ENCODE results near the gene HMG20A. TPM values are rescaled to one million over a fixed set of nuclear protein-coding genes. Genes with fewer than 3 reads are reported as not detected.

The HMG20A gene
- total RNA-seq, 4 donors from 2014 or later = 39.6 to 65.1 (median 49.7) TPM

DNA sequence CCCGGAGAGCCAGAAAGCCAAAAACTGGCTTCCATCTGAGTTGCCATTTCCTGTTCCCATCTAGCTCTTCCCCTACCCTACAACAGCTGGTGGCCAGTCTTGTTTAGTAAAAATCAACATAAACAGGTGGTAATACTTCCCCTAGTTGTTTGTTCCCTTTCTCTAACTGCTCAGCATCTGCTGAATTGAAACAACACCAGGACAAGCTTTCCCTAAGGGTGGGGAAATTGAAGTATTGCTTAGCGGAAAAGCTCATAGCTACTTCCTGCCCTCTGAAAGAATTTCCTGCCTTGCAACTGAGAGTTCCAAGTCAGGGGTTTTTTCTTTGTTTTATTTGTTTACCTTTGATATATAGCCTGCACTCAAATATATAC lies 66.8 kb downstream of the HMG20A start:
- peaks cover 0 to 35% (median 0%) of the 10 kb centered on the region in 3 donors for H3K36me3 ChIP-seq
- peaks cover 0 to 29% (median 0%) of the 10 kb centered on the region in 4 donors for H3K4me1 ChIP-seq
- TF ChIP-seq, protein P1, sequence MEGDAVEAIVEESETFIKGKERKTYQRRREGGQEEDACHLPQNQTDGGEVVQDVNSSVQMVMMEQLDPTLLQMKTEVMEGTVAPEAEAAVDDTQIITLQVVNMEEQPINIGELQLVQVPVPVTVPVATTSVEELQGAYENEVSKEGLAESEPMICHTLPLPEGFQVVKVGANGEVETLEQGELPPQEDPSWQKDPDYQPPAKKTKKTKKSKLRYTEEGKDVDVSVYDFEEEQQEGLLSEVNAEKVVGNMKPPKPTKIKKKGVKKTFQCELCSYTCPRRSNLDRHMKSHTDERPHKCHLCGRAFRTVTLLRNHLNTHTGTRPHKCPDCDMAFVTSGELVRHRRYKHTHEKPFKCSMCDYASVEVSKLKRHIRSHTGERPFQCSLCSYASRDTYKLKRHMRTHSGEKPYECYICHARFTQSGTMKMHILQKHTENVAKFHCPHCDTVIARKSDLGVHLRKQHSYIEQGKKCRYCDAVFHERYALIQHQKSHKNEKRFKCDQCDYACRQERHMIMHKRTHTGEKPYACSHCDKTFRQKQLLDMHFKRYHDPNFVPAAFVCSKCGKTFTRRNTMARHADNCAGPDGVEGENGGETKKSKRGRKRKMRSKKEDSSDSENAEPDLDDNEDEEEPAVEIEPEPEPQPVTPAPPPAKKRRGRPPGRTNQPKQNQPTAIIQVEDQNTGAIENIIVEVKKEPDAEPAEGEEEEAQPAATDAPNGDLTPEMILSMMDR (IDR thresholded peaks at IDR 0.05) = no peak
- TF ChIP-seq POLR2A (IDR thresholded peaks at IDR 0.05) (no peak), EP300 (IDR thresholded peaks at IDR 0.05) (no peak)
- no peaks in the 10 kb centered on the region for H3K9me3 ChIP-seq
- peak overlapping the region in 1 of 4 donors; percentile 48 for H3K27ac ChIP-seq
- no peak for DNase-seq (ENCODE audit: low spot score in 2 of 2)
- no peaks in the 10 kb centered on the region for H3K27me3 ChIP-seq
- H3K4me3 ChIP-seq = no peak overlapping the region
- 52 to 57% methylated on average over 2 of the region's 2 CpGs for WGBS, 2 donors

DNA sequence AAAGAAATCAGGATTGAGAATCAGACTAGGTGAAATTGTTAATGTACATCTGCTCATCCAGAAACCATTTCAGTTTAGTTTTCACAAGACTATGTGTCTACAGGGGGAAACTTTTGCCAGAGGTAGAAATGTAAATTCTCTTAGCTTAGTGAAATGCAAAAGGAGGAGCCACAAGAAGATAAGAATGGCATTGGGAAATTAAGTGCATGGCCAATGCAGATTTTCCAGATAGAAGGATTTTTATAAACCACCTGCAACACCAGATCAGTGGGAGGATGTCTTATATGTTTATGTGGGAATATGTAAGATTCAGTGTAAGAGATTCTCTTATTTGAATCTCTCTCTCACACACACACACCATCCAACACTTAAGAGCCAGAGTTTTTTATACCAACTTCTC lies 67.2 kb downstream of the HMG20A start:
- DNase-seq (ENCODE audit: low spot score in 2 of 2) = no peak
- Histone ChIP-seq H3K4me3 (no peak overlapping the region), H3K9me3 (no peaks in the 10 kb centered on the region), H3K27me3 (no peaks in the 10 kb centered on the region), H3K4me1 (peaks cover 0 to 25% (median 0%) of the 10 kb centered on the region in 4 donors), H3K27ac (no peak overlapping the region), H3K36me3 (peaks cover 0 to 34% (median 0%) of the 10 kb centered on the region in 3 donors)
- TF ChIP-seq EP300 (IDR thresholded peaks at IDR 0.05) = no peak
- TF ChIP-seq, protein P1 (IDR thresholded peaks at IDR 0.05) = no peak
- no peak for TF ChIP-seq POLR2A (IDR thresholded peaks at IDR 0.05)

DNA sequence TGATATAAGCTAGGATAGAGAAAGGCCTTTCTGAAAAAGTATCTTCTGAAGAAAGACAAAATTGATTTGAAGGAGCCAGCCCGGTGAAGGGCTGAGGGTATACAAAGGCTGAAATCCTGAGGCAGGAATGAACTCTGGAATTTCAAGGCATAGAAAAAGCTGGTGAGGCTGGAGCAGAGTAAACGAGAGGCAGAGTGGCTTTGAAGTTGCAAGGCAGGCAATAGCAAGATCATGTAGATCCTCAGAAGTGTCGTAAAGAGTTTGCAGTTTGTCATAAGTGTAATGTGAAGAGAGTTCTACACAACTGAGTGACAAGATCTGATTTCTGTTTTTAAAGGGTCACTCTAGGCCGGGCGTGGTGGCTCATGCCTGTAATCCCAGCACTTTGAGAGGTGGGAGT lies 69.0 kb downstream of the HMG20A start:
- Histone ChIP-seq H3K4me1 (peaks cover 0 to 27% (median 4%) of the 10 kb centered on the region in 4 donors), H3K36me3 (peaks cover 0 to 16% (median 0%) of the 10 kb centered on the region in 3 donors), H3K9me3 (no peaks in the 10 kb centered on the region), H3K4me3 (no peak overlapping the region), H3K27me3 (no peaks in the 10 kb centered on the region), H3K27ac (no peak overlapping the region)
- 81 to 89% methylated on average over 5 of the region's 5 CpGs for WGBS, 2 donors
- TF ChIP-seq, protein P1 (IDR thresholded peaks at IDR 0.05) = no peak
- TF ChIP-seq POLR2A (IDR thresholded peaks at IDR 0.05) (no peak), EP300 (IDR thresholded peaks at IDR 0.05) (no peak)
- DNase-seq (ENCODE audit: low spot score in 2 of 2) = no peak

DNA sequence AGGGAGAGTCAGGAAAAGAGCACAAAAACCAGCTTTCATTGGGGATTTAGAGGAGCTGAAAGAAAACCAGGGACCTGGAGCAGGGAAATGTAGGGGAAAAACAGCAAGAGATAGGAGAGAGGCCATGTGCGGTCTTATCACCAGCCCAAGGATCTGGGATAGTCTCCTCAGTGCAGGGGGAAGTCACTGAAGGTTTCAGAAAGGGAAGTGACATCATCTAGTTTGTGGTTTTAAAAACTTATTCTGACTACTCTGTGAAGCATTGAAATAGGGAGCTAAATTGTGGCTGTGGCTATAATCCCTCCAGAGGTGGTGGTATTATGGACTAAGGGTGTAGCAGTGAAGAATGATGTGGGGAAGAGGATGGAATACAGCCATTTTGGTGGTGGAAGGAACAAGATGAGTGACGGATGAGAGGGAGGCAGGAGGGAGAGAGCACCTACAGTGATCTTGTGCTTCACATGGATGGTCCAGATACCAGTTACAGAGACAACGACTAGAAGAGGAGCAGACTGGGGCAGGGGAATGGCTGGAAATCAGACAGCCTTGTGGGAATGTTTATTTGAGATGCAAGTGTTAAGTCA lies 72.7 kb downstream of the HMG20A start:
- peak overlapping the region in 1 of 4 donors; percentile 28 for H3K27ac ChIP-seq
- no peaks in the 10 kb centered on the region for H3K9me3 ChIP-seq
- WGBS, 2 donors = 73 to 79% methylated on average over 3 of the region's 3 CpGs
- H3K4me3 ChIP-seq = no peak overlapping the region
- H3K4me1 ChIP-seq = peaks cover 9 to 49% (median 33%) of the 10 kb centered on the region in 4 donors
- TF ChIP-seq EP300 (IDR thresholded peaks at IDR 0.05) (no peak), POLR2A (IDR thresholded peaks at IDR 0.05) (no peak)
- TF ChIP-seq, protein P1 (IDR thresholded peaks at IDR 0.05) = no peak
- no peak for DNase-seq (ENCODE audit: low spot score in 2 of 2)
- H3K36me3 ChIP-seq = no peaks in the 10 kb centered on the region
- H3K27me3 ChIP-seq = no peaks in the 10 kb centered on the region

DNA sequence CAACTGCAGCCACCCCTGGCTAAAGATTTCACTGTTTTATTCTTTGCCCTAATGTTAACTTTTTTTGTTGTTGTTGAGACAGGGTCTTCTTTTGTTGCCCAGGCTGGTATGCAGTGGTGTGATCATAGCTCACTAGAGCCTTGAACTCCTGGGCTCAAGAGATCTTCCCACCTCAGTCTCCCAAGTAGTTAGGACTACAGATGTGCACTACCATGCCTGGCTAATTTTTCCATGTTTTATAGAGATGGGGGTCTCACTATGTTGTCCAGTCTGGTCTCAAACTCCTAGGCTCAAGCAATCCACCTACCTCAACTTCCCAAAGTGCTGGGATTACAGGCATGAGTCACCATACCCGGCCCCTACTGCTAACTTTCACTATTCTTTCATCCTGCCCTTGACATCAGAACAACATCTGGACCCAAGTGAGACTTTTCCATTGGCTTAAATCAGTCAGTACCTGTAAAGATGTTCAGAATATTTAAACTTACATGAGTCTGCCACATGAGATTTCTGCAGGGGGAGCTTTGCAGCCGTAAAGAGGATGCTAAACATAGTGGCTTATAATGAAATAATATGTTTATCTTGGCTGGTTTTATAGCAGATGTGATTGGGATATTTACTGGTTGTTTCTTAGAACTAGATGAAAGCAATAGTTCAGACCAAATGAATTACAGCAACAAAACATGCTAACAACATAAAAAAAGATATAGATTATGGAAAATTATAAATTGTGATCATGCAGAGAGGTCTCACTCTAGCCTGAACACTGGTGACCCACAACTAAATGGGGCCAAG lies 73.6 kb downstream of the HMG20A start:
- no peaks in the 10 kb centered on the region for H3K9me3 ChIP-seq
- H3K27ac ChIP-seq = peak overlapping the region in 2 of 4 donors; percentile 86 to 87
- H3K36me3 ChIP-seq = no peaks in the 10 kb centered on the region
- DNase-seq (ENCODE audit: low spot score in 2 of 2) = no peak
- H3K4me3 ChIP-seq = no peak overlapping the region
- WGBS, 2 donors = 46 to 67% methylated on average over 2 of the region's 2 CpGs
- H3K27me3 ChIP-seq = no peaks in the 10 kb centered on the region
- H3K4me1 ChIP-seq = peaks cover 9 to 57% (median 34%) of the 10 kb centered on the region in 4 donors
- TF ChIP-seq, protein P1 (IDR thresholded peaks at IDR 0.05) = no peak
- TF ChIP-seq EP300 (IDR thresholded peaks at IDR 0.05) (no peak), POLR2A (IDR thresholded peaks at IDR 0.05) (no peak)
